Astrocyte (in vitro differentiated cells and primary cell): ENCODE measurements around the gene POLD2.

Source experiments
- CTCF ChIP-seq: IDR thresholded peaks from 2 replicates; pipeline ENCODE4 v1.5.1; 2011; ENCODE audit warnings: low read depth, mild to moderate bottlenecking, inconsistent platforms, low read length, moderate library complexity; ENCODE audit not compliant: insufficient read depth
- EZH2 ChIP-seq: IDR thresholded peaks from 2 replicates; pipeline ENCODE4 v1.6.1; 2012; ENCODE audit warnings: mild to moderate bottlenecking, low read length, inconsistent platforms; ENCODE audit not compliant: insufficient read depth

- no peak for TF ChIP-seq CTCF
- no peak for TF ChIP-seq EZH2
These were observed 57.3 kb downstream of the POLD2 start for GRCh38 chr7:44066111-44066460.
